Non-pigmented ciliary epithelial cell (primary cell): ENCODE measurements around the gene POLR3C.
"Not testable (repeated sequence)": the region's sequence is repeated elsewhere in the genome, so short reads cannot be mapped to it uniquely, and the experiment has no call there.

Source experiments
- DNase-seq: peaks from one replicate; pipeline ENCODE4 v3.0.0-alpha.2; 2010; ENCODE audit warnings: low read depth

Gene POLR3C

DNA sequence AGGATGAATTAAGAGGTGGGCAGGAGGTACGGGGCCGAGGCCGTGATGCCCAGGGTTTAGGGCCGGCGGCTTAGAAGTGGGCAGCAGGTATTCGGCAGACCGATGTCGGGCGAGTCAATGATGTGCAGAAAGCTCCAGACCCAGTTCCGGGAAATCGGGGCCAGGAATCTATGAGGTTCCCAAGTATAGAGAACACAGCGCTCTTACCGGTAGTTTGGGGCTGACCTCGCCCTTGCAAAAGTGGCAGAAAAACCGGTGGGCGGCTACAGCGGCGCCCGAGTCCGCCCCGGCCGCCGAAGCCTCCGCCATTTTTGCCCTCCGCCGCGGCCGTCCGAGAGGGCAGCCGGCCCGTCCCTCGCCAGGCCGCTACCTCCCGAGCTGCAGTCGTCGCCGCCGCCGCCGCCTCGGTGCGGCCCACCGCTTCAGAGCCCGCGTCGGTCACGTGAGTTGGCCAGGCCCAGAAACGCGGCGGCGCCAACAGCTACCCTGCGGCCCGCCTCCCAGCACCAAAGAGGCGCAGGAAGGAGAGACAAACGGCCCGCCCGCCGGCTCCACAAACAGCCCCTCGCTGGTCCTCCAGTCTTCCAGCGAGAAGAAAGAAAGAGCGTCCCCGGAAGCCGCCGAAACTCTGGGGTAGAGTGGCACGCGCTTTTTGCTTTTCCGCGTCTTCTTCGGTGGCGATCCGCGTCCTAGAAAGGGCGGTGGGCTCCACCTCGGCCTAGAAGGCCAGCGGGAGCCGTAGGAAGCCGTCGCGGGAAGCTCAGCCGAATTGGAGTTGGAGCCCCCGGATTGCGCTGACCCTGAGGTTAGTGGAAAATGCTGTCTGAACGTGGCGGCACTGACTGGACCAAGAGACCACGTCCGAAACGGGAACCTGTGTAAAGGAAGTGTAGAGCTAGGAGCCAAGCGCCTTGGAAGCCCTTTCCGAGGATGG is at the start of gene POLR3C, which contains the start of gene RNF115:
POLR3C (plus strand) TSS at position 636 of the 934 bp plus-strand sequence. CDS start 1,577 bp downstream, outside the sequence.
RNF115 (minus strand) TSS at position 531 of the 934 bp plus-strand sequence; CDS start at position 309, 222 bp downstream.
- no peak for DNase-seq

GRCh38 chr1:145777357-145778145 is 46.4 kb upstream of the POLR3C start:
- no peak for DNase-seq

DNA sequence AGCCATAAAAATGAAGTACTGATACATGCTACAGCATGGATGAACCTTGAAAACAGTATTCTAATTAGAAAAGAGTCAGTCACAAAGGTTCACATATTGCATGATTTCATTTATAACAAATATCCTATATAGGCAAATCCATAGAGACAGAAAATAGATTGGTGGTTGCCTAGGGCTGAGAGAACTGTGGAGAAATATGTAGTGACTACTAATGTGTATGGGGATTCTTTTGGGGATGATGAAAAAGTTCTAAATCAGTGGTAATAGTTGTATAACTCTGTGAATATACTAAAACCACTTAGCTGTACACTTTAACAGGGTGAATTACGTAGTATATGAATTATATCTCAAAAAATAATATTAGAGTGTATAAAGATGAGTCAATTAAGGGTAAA is 45.9 kb upstream of the POLR3C start:
- no peak for DNase-seq

DNA sequence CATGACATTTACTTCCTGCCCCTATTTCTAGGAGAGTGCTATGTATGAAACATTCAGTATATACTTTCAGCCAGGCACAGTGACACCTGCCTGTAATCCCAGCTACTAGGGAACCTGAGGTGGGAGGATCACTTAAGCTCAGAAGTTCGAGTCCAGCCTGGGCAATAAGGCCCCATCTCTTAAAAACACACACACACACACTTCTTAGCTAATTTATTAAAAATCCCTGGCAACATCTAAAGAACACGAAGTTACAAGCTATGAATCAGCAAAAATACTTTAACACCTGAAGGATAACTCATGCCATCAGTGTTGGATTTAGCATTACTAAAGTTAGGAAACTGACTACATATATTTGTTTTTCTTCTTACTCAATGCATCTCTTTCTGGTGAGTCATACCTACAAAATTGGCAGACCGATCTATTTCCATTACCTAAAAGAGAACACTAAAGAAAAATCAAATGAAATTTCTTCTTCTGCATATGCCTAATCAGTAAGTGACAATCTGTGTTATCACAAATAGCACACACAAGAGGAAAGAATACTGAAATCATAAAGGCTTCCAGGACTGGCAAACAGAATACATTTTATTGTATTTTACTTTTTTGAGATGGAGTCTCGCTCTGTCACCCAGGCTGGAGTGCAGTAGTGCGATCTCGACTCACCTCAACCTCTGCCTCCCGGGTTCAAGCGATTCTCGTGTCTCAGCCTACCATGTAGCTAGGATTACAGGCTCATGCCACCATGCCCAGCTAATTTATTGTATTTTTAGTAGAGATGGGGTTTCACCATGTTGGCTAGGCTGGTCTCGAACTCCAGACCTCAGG is 41.5 kb upstream of the POLR3C start:
- DNase-seq = peak; percentile 86

DNA sequence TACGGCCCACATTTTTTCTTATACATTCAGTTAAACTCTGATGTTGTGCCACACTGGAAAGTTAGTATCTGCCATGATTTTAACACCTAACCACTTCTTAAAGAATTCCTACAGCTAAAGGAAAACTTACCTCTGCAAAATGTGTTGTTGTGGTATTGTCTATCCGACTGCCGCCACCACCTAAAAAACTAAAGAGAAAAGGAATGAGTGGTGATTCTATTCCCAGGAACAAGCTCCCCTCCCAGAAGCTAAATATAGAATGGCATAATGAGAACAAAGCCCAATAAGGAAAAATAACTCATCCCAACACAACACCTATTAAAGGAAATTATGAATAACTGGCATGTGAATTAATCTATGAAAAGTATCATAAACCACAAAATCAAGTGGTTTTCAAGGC is 39.6 kb upstream of the POLR3C start:
- DNase-seq = no peak

GRCh38 chr1:145785547-145785946 is 38.5 kb upstream of the POLR3C start:
- DNase-seq = no peak

DNA sequence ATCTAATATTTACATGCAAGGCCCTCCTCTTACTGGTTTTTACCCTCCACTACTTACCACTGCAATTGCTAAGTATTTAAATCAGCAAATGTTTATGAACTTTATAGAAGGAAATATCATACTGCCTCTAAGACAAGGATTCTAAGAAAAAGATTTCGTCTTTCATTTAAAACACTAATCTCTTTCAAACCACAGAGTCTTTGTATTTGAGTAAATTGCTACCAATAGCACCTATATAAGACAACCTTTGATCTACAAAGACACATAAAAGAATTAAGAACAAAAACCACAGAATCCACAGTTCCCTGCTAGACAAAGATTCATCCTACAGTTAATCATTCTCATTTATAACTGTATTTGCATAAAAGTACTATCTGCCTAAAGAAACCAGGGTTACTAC is 37.7 kb upstream of the POLR3C start:
- no peak for DNase-seq

DNA sequence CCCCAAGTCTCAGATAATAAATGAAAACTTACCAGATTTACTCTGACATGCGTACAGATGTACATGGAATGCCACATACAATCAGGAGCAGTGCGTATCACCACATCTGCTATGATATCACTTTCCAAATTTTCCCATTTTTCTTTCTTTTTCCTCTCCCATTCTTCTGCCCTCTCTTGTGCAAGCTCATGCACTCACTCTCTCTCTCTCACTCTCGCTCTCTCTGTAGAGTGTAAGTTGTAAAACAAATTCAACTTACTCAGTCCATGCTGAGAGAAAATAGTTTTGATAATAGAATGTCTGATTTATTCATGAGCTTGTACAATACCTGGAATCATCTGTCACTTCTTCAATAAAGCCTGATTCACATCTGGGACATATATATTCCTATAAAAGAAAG is 35.4 kb upstream of the POLR3C start:
- DNase-seq = no peak

DNA sequence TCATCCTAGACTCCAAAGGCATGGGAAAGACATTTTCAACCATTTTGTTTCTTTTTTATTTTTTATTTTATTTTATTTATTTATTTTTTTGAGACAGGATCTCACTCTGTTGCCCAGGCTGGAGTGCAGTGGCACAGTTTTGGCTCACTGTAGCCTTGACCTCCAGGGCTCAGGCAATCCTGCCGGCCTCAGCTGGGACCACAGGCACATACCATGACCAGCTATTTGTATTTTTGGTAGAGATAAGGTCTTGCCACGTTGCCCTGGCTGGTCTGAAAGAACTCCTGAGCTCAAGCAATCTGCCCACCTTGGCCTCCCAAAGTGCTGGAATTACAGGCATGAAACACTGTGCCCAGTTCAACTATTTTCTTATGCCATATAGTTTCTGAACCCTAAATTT is 32.1 kb upstream of the POLR3C start:
- not testable (repeated sequence) for DNase-seq

GRCh38 chr1:145792484-145792883 is 31.5 kb upstream of the POLR3C start:
- no peak for DNase-seq

GRCh38 chr1:145795257-145795881 is 28.6 kb upstream of the POLR3C start:
- no peak for DNase-seq

DNA sequence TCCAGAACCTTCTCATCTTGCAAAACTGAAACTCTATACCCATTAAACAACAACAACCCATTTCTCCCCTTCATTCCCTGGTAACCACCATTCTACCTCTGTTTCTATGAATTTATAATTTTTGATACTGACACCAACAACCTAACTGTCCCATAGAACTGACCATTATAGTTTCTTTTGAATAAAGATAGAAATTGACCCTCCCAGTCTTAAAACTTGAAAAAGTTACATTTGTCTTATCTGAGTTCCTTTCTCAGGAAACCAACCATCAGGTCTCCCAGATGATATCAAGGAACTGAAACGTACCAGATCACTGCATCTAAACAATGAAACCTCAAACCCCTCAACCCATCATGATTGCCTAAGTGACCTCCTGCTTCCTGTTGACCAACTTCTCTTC is 27.2 kb upstream of the POLR3C start:
- no peak for DNase-seq

GRCh38 chr1:145799806-145800205 is 24.2 kb upstream of the POLR3C start:
- DNase-seq = no peak

DNA sequence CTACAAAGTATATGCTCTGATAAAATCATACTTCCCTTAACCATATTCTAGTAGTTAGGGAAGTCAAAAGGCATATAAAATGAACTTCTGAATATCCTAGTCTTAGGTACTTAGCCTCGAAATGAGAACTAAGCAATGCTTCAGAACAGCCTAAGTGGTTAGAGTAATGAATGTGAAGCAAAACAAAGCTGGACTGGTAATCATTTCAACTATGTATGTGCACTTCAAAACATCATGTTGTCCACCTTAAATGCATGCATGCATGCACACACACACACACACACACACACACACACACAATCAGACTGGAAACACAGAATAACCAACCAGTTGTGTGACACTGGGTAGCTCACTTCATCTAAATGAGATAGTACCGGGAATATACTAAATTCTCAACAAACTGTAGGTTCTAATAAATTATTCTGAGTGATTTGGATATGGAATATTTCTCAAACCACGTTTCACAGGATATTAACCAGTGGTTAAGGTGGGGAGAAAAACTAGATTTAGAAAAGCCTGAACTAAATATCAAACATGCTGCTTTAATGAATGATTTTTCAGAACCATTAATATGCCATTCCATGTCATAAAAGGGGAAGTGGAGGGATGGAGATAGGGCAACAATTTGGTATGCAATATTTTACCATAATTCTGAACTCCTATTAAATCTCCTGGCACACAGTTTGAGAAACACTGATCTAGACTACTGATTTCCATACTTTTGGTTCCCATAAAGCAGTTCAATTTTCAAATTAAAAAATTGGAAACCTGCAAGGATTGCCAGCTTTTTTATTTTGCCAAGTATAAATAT is 19.6 kb upstream of the POLR3C start:
- no peak for DNase-seq

DNA sequence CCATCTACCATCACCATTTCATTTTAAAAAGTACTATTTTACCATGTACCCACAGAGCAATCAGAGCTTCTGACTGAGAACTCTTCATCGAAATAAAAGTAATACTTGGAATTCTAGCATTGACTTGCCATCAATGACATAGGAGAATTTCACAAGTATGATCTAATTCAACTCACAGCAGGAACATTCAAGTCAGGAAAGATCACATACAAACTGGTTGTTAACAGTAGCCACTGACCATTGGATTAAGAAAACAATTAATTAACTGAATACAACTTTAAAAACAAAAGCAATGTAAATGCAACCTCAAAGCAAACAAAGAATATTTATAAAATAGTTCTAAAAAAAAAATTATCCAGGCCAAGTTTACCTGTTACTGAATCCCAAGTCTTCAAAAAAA is 18.9 kb upstream of the POLR3C start:
- no peak for DNase-seq

DNA sequence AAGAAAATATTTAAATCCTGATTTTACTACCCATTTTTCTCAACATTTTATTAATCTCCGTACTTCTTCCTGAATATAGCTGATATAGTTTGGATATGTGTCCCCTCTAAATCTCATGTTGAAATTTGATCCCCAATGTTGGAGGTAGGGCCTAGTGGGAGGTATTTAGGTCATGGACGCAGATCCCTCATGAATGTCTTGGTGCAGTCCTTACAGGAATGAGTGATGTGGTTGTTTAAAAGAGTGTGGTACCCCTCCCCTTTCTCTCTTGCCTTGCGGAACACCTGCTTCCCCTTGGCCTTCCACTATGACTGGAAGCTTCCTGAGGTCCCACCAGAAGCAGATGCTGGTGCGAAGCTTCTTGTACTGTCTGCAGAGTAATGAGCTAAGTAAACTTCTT is 17.6 kb upstream of the POLR3C start:
- no peak for DNase-seq

DNA sequence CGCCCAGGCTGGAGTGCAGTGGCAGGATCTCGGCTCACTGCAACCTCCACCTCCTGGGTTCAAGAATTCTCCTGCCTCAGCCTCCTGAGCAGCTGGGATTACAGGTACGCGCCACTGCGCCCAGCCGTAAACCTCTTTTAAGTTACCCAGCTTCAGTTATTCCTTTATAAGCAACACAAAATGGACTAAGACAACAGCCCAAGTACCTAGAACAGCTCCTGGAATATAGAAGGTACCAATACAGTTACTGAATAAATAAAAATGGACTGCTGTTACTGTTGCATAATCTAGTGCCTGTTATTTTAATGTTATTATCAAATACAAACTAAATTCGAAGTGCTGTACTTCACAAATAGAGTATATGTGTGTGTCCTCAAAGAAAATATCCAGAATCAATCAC is 17.2 kb upstream of the POLR3C start:
- DNase-seq = no peak

GRCh38 chr1:145812977-145813810 is 10.8 kb upstream of the POLR3C start:
- DNase-seq = not testable (repeated sequence)

DNA sequence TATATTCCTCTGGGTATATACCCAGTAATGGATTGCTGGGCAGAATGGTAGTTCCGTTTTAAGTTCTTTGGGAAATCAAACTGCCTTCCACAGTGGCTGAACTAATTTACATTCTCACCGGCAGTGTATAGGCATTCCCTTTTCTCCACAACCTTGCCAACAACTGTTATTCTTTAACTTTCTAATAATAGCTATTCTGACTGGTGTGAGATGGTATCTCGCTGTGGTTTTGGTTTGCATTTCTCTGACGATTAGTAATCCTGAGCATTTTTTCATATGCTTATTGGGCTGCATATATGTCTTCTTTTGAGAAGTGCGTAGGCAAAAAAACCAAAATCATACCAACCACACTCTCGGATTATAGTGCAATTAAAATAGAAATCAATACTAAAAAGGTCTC is 5.9 kb upstream of the POLR3C start:
- not testable (repeated sequence) for DNase-seq
